Hematopoietic multipotent progenitor cell treated with erythropoietin and hydrocortisone succinate and interleukin-3 and kit ligand, for 15 days (in vitro differentiated cells): ENCODE data around the gene DDX1.
"Not testable (repeated sequence)": the region's sequence is repeated elsewhere in the genome, so short reads cannot be mapped to it uniquely, and the experiment has no call there.

Experiments used
- DNase-seq: peaks from one replicate; pipeline ENCODE4 v3.0.0-alpha.2; 2015; ENCODE audit warnings: low spot score

DDX1 gene

GRCh38 chr2:15677141-15677843 lies 85.6 kb downstream of the DDX1 start:
- DNase-seq, result no peak

DNA sequence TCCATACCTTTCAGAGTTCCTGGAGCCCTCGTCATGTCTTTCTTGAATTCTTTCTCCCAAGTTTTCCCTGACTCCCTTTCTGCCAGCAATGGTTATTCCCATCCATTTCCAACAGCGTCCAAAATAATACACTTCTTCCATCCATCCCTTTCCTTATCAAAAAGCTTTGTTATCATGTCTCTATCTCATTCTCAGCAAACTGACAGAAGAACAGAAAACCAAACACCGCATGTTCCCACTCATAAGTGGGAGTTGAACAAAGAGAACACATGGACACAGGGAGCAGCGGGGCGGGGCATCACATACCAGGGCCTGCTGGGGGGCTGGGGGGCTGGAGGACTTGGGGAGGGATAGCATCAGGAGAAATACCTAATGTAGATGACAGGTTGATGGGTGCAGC lies 86.7 kb downstream of the DDX1 start:
- no peak for DNase-seq

DNA sequence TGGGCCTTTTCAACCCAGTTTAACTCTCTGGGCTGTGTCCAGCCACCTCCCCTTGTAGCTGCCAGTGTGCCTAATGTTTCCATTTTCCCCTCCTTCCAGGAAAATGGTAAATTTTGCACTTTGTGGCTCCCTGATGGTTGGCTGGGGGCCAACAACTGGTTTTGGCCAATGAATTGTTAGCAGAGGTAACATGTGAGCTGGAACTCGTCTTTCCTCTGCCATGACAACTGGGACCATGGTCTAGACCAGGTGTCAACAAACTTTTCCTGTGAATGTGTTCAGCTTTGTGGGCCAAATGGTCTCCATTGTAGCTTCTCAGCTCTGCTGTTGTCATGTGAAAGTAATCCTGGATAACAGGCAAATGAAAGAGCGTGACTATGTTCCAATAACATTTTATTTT lies 87.2 kb downstream of the DDX1 start:
- DNase-seq, result no peak

DNA sequence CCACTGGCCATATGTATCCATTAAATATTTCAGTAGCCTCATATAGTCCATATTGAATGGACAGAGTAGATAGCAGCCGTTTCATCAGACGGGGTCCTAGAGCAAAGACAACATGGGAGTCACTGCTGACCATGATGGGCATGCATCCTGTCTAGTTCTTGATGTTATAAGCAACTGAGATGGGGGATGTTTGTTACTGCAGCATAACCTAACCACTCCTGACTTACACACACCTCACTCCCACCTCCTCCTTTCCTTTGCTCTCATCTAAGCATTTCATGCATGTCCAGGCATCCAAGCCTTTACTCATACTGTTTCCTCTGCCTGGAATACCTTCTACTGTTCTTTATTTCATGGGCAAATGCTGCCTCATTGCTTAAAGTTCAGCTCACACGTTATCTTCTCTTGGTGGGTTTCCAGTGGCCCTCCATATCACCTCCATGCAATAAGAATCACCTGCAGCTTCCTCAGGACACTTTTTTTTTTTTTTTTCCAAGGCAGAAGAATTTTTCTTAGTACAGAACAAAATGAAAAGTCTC lies 87.8 kb downstream of the DDX1 start:
- no peak for DNase-seq

DNA sequence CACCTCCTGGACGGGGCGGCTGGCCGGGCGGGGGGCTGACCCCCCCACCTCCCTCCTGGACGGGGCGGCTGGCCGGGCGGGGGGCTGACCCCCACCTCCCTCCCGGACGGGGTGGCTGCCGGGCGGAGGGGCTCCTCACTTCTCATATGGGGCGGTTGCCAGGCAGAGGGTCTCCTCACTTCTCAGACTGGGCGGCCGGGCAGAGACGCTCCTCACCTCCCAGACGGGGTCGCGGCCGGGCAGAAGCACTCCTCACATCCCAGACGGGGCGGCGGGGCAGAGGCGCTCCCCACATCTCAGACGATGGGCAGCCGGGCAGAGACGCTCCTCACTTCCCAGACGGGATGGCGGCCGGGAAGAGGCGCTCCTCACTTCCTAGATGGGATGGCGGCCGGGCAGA lies 88.5 kb downstream of the DDX1 start:
- DNase-seq, result not testable (repeated sequence)
